ENCODE data around the gene CD300A.

CD300A gene

DNA sequence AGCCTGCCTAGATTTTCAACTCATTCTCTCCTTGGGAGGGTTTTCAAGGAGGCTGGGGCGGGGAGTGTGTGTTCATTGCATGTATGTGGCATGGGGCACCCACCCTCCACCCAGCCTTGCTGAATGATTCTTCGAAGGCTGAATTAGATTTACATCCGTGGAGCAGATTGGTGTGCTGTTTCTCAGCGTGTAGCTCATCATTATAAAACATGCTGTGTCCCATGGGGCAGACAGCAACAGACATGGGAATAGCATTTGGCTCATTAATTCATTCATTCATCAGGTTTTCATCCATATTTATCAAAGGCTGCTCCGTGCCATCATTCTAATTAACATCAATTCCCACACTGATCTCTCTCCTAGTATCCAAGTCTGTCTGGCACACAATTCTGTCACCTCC, 10.6 kb upstream of the CD300A start:
- DNase-seq, result no peak

DNA sequence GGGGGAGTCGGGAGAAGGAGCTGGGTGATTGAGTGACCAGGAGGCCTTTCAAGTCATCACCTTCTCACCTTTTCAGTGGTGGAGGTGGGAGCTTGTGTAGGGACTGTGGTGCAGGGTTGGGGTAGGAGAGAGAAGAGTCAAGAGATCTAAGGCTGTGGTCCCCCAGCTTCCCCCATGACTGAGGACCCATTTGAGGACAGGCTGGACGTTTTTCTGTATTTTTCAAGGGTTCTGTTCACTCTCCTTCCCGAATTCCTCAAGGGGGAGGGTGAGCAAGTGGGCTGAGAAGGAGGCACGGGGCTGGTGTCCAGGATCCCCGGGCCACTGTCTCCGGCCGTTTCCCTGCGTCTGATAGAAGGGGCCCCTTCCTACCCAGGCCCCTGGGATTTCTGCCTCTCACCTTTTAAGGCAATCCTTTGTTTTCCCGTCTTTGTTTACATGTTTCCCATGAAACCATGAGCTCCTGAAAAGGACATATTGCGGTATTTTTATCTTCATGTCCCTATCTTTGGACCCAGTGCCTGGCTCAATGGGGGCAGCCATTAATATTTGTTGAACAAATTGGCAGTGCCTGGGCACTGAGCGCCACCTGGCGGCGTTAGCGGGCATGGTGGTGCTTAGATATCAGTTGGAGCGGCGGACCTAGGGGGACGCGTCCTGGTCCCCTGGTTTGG, 9.2 kb upstream of the CD300A start:
- peak; percentile 66 for DNase-seq

DNA sequence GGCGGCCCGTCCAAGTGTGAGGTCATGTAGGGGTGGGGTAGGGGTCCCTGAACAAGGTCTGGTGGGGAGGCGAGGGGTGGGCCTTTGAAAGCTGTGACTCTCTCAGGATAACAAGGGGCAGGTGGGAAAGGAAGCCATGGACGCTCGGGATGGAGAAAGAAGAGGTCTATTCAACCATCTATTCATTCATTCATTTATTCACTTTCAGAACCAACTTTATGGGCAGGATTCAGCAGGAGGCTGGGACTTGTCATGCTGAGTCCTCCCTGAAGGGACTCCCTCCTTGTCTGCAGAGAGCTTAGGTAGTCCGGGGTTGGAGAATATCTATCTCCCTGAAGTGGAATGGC, 8.6 kb upstream of the CD300A start:
- no peak for DNase-seq

DNA sequence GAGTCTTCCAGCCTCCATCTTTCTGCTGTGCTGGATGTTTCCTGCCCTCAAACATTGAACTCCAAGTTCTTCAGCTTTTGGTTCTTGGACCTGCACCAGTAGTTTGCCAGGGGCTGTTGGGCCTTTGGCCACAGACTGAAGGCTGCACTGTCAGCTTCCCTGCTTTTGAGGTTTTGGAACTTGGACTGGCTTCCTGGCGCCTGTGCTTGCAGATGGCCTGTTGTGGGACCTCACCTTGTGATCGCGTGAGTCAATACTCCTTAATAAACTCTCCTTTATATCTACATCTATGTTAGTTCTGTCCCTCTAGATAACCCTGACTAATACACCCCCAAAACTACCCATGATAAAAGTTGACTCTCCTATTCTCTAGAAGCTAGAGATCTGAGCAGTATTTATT, 7.6 kb upstream of the CD300A start:
- DNase-seq, result no peak

GRCh38 chr17:74459622-74460021, 6.8 kb upstream of the CD300A start:
- no peak for DNase-seq

- no peak for DNase-seq
Measured at GRCh38 chr17:74460241-74460640, 6.2 kb upstream of the CD300A start.

DNA sequence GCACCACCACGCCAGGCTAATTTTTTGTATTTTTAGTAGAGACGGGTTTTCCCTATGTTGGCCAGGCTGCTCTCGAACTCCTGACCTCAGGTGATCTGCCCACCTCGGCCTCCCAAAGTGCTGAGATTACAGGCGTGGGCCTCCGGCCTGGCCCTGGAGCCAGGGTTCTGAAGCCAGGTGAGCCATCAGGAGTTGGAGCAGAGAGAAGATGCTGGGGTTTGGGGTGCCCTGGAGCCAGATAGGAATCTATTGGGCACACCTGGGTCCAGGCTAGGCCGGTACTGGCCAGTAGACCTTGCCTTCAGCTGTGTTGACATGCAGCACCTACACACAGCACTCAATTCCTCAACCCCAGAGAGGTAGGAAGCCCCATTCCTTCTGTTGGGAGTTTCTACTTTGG, 5.4 kb upstream of the CD300A start:
- no peak for DNase-seq

GRCh38 chr17:74461611-74462010, 4.8 kb upstream of the CD300A start:
- no peak for DNase-seq

DNA sequence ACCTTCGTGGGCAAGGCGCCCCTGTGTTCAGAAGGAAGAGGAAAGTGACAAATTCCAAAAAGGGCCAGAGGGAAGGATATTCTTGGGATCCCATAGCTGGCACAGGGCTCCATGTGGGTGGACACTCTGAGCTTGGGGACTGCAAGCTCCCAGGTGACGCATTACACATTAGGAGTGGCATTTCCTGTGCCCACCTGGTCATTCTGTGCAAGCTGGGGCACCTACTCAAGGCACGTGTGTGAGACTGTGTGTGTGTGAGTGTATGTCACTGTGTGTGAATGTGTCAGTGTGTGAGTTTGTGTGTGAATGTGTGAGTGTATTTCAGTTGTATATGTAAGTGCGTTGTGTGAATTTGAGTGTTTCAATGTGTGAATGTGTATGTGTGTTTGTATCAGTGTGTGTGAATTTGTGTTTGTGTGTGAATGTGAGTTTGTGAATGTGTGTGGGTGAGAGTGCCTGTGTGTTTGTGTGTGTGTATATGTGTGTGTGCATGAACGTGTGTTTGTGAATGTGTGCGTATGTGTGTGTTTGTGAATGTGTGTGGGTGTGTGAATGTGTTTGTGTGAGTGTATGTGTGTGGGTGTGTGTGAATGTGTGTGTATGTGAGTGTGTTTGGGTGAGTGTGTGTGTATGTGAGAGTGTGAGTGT, 1.6 kb upstream of the CD300A start:
- DNase-seq, result no peak

GRCh38 chr17:74465378-74466110, 890 bp upstream of the CD300A start:
- no peak for DNase-seq

DNA sequence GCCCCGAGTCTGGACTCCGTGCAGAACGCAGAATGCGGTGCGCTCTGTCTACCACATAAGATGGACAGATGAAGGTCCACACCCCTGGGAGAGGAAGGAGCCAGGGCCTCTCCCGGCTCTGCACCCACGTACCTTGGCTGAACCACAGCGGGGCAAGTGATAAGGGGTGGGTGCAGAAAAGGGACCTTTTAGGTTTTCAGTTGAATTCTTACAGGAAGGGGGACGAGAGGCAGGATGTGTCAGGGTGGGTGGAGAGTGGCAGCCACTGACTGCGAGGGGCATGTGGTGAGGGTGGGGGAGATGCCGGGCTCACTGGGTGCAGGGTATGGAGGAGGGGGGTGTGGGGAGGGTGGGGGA, 372 bp downstream of the CD300A start:
- no peak for DNase-seq

DNA sequence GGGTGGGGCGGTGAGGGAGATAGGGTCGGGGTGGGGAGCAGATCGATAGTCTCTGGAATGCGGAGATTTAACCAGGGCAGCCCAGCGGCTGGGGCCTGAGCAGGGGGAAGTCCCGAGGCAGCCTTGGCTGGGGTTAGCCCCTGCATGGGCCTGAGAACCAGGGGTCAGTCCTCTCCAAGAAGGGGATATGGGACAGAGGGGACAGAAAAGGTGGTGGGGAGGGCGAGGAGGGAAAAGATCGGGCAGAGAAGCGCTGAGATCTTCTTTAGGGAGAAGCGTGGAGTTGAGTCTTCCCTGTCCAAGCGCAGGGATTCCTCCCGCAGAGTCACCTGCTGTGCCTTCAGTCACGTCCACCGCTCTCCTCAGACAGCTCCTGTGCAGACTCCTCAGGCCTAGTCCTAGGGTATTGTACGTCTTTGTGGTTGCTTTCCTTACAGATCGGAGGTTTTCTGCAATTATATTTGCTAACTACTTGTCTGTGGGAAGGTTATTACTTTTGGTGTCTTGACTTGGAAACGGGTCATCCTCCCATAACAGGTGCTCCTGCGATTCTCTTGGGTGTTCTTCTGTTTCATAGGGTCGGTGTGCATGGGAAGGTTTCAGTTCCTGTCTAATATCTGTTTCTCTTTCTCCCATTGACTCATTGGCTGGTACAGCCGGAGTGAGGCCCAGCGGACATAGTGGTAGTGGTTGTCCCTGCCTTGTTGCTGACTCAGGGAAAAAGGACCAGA, 952 bp downstream of the CD300A start:
- DNase-seq, result no peak

- no peak for DNase-seq
Measured at GRCh38 chr17:74471341-74471740, 4.9 kb downstream of the CD300A start.

DNA sequence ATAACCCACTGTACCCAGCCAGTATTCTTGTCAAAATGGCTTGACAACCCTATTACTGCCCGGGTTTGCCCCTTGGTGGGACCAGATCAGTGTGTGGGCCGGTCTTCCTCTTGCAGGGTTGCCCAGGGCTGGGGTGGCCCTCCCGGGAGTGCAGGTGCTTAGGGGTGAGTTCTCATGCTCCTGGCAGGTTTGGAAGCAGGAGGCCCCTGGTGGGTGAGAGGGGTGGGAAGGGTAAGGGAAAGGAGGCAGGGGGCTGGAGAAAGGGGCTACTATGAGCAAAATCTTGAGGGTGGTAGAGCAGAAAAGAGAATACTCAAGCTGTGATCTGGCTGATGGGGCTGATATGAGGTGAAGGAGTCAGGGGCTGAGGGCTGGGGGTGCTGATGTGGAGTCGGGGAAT, 6.5 kb downstream of the CD300A start:
- no peak for DNase-seq

- no peak for DNase-seq
Measured at GRCh38 chr17:74473294-74473693, 6.9 kb downstream of the CD300A start.

DNA sequence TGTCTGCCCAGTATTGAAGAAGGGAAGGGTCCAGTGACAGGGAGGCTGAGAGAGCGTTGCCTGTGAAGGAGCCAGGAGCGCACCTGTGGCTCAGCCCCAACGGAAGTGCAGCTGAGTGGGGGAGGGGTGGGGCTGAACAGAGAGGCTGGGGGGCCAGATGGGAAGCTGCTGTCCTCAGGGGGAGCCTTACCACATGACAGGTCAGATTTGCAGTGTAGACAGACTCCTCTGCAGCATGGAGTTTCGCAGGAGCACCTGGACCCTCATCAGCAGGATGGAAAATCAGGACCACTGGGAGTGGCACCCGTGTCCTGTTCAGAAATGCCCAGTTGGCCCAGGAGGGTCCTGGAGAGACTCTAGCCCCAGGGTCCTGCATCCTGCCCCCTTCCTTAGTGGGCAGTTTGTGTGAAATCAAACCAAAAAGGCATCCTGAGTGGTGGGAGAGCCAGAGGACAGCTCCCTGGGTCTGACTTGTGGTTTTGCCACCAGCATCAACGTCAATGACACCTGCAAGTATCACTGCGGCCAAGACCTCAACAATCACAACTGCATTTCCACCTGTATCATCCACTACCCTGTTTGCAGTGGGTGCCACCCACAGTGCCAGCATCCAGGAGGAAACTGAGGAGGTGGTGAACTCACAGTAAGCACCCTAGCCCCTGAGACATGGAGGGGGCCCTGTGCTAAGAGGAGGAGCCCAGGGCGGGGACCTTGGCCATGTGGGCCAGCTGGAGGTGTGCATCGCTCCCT, 7.8 kb downstream of the CD300A start:
- no peak for DNase-seq

DNA sequence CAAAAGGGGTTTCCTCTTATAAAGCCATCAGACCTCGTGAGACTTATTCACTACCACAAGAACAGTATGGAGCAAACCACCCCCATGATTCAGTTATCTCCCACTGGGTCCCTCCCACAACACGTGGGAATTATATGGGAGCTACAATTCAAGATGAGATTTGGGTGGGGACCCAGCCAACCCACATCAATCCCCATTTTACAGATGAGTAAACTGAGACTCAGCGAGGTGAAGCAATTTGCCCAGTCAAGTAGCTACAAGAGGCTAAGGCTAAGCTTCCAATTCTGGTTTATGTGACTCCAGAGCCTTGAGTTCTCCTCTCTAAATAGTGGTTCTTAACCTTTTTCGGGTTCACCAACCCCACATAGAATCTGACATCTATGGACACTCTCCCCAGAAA, 8.8 kb downstream of the CD300A start:
- DNase-seq, result no peak

GRCh38 chr17:74477411-74477810, 11.0 kb downstream of the CD300A start:
- DNase-seq, result no peak

DNA sequence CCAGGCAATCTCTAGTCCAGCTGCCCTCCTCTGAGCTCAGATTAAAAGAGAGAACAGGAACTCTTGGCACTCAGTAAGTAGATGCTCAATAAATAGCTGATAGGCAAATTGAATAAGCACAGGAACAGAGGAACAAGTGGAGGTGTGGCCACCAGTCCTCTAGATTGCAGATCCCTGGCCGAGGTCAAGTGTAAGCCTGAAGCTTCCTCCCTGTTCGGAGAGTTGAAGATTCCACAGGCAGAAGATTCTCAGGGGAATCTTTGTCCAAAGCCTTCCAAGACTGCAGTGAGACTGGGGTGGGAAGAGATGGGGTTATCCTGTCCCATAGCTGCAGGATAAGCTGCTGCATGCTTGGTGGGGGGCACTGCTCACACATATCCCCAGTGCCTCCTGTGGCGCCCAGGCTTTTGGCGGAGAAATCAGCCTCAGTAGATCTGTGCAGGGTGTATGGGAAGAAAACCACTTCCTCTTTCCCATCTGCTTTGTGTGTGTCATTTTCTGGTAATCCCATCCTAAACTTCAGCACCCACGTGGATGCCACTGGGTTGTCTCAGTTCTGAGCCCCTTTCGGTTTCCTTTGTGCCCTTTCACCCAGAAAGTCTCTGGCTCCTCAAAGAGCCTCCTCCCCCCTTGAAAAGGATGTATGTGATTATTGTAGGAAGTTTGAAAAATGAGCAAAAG, 12.1 kb downstream of the CD300A start:
- no peak for DNase-seq

GRCh38 chr17:74480290-74480689, 13.9 kb downstream of the CD300A start:
- DNase-seq, result no peak

DNA sequence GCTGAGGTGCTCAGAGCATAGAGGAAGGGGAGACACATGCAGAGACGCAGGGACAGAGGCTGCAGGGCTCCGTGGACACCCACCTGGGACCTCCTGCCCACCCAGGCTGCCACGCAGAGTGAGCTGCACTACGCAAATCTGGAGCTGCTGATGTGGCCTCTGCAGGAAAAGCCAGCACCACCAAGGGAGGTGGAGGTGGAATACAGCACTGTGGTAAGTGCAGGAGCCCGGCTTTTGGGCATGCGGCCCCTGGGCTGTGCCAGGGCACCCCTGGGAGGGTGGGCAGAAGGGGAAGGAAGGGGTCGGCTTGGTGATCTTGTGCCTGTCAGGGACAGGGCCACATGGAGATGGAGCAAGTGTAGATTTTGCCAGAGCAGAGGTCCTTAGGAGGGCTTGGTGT, 15.2 kb downstream of the CD300A start:
- DNase-seq, result no peak

DNA sequence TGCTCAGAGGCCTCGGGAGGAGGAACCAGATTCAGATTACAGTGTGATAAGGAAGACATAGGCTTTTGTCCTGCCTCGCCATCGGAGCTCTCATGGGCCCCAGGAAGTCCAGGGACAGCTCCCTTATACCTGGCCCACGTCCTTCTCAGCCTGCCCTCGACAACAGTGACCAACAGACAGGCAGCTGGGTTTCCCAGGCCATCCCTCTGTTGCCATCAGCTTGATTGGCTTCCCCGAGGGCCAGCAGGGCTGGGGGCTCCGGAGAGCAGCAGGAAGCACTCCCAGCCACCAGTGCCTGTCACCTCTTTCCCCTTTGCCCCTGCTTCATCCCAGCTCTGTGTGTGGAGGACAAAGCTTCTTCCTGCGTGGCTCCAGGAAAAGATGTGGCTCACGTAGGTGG, 17.6 kb downstream of the CD300A start:
- DNase-seq, result no peak
